GM18520 (cell line): ENCODE results near the gene PARD3B.

Experiments used
- ATAC-seq: cut with Tn5 transposase; IDR thresholded peaks from one replicate; pipeline ENCODE4 v1.9.1; 2021; ENCODE audit not compliant: unreplicated experiment

PARD3B gene

DNA sequence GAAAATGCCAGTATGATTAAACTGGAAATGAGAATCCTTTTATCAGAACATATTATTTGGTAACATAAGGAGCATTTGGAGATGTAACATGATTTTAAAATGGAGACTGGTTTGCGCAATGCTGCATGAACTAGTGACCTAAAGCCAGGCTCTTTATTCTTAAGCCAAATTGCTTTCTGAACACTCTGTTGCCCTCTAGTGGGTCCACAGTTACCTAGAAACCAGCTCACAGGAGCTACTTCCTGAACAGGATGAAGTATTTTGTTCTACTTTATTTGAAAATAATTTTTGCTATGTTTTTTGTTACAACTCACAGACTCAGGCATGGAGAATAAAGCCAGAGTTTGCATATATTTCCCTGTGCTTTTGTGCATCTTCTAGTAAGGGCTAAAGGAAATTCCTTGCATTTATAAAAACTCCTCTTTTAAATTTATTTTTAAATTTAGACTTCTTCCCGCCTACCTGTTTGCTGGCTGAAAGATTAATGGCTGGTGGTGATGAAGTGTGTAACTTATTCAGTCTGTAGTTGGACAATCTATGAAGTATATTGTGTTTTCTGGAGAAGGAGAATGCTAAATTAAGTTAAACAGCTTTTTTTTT lies 146.7 kb downstream of the PARD3B start:
- no peak for ATAC-seq

GRCh38 chr2:204692790-204693189 lies 147.5 kb downstream of the PARD3B start:
- ATAC-seq, result no peak

DNA sequence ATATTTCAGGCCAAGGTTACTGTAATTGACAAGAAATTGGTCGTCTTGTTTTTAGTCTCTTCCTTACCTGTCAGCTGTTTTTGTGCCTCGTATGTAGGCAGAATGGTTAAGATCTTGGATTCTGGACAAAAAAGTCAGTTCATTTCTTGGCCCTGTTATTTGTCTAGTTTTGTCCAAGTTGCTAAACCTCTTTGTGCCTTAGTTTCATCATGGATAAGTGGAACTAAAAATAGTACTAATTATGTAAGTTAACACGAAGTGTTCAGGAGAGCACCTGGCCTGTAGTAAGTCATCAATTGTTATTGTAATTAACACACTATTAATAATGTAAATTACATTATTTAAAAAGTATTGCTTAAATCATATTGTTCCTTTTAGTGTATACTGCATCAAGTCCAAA lies 148.0 kb downstream of the PARD3B start:
- no peak for ATAC-seq

GRCh38 chr2:204695506-204695905 lies 150.2 kb downstream of the PARD3B start:
- no peak for ATAC-seq

DNA sequence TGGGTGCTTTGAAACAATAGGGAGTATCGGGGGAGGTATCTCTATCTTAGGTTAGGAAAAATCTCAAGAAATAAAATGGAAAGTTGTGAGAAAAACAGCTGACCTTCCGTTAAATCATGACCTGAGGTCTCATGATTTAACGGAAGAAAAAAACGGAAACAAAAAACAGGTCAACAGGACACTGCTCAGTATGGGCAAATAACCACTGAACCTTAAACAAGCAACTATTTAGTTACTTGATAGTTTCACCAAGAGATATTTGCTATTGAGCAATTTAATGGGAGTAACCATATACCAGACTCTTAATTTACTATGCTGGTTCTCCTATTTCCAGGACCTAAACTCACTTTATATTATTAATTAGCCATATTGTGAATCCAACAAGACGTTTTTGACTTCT lies 150.8 kb downstream of the PARD3B start:
- ATAC-seq, result no peak

DNA sequence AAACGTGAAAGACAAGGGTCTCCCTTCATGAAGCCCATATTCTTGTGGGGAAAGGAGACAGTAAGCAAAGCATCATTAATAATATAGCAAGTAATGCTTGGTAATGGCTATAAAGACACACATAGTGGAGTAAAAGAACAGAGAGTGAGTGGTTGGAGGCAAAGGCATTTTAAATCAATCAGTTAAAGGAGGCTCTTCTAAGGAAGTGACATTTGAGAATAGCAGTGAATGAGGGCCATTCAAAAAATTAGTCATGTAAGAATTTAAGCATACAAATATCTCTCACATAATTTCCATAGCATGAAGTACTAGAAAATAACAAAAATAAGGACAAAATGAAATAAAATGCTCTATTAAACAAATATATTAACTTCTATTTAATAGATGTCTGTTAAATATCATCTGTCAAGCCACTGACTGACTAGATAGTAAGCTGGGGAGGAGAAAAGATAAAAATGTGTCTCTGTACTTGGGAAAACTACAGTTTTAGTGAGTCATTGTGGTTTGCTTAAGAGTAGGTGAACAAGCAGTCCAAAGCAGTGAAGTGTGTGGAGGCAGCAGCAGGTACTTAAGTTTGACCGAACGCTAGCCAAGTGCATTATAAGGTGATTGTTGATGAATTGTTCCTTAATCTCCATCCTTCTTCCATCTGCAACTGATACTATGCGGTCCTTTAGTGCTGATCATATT lies 160.1 kb downstream of the PARD3B start:
- ATAC-seq, result no peak

DNA sequence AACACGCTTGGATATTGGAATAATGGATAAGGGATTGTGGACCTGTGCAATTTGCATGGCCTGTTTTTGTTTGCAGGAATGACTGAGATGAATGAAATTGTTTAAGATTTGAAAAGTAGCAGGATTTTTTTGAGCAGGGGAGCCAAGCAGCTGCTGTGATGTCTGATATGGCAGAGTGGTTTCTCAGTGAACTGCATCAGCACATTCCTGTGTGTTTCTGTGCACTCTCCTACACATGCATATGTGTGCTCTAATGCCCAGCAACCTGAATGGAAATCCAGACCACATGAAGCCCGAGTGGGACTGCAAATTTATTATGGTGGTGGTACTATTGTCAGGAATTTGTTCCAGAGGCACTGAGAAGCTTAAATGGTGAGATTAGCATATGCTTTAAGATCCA lies 161.7 kb downstream of the PARD3B start:
- no peak for ATAC-seq

DNA sequence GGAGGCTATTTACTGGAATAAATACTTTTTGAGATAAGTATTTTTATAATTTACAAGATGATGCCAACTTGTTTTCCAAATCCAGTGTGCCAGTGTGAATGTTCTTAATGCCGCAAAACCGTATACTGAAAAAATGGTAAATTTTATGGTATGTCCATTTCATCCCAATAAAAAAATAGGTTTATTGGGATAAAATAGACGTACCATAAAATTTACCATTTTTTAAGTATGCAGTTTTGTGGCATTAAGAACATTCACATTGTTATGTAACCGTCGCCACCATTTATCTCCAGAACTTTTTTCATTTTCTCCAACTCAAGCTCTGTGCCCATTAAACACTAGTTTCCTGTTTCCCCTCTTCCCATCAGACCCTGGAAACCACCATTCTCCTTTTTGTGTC lies 167.9 kb downstream of the PARD3B start:
- ATAC-seq, result no peak

DNA sequence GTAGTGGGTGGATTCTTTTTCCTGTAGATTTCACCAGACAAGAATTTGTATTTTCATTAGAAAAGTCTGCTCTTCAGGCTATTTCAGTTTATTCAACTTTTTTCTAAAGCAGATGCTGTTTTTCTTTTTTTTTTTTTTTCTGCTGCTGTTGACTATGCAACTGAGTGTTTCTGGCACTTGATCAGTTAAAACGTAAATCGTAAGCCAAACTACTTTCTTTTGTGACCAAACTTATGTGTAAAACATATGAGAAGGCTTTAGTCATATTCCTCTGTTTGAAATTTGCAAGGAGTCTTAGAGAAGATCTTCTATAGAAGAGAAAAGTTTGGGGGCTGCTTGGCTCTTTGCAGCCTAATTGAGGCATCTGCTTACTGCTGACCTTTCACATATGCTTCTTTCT lies 170.1 kb downstream of the PARD3B start:
- no peak for ATAC-seq

- no peak for ATAC-seq
Observed at GRCh38 chr2:204717591-204717990, 172.3 kb downstream of the PARD3B start.

GRCh38 chr2:204718607-204719006 lies 173.3 kb downstream of the PARD3B start:
- no peak for ATAC-seq

- ATAC-seq, result no peak
Observed at GRCh38 chr2:204720874-204721273, 175.6 kb downstream of the PARD3B start.

- no peak for ATAC-seq
Observed at GRCh38 chr2:204722207-204722606, 176.9 kb downstream of the PARD3B start.

- no peak for ATAC-seq
Observed at GRCh38 chr2:204722691-204723090, 177.4 kb downstream of the PARD3B start.

- ATAC-seq, result no peak
Observed at GRCh38 chr2:204725693-204726360, 180.6 kb downstream of the PARD3B start.

GRCh38 chr2:204726831-204727230 lies 181.6 kb downstream of the PARD3B start:
- ATAC-seq, result no peak

- no peak for ATAC-seq
Observed at GRCh38 chr2:204727368-204727767, 182.1 kb downstream of the PARD3B start.

GRCh38 chr2:204730603-204731002 lies 185.3 kb downstream of the PARD3B start:
- no peak for ATAC-seq

- ATAC-seq, result no peak
Observed at GRCh38 chr2:204732019-204732418, 186.7 kb downstream of the PARD3B start.

GRCh38 chr2:204737296-204737695 lies 192.0 kb downstream of the PARD3B start:
- ATAC-seq, result no peak

GRCh38 chr2:204738721-204739120 lies 193.4 kb downstream of the PARD3B start:
- ATAC-seq, result no peak

DNA sequence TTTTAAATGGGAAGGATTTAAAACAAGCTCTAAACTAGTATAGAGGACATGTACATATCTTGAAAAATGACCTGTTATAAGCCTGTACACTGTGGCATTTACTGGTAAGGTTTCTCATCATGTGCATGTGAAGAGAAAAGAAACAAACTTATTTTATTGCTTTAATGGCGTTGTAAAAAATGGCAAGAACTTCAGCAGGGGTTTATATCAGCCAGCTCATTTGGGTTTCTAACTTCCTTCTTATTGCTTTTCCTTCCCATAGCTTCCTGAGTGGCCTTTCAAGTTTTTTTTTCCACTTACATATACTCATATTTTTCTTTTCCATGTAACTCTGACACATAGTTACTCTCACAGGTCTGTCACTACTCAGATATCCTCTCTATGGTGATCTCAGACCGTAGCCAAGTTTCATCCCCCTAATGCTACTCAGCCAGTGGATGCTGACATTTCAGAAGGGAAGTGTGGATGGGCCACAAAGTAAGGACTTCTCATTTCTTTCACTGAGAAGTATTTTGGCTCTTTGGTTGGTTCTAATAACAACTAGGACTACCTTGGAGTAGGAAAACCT lies 198.2 kb downstream of the PARD3B start:
- ATAC-seq, result no peak
